T follicular helper cell (primary cell): ENCODE data around the gene CREBL2.

ENCODE experiments used
- DNase-seq: peaks from one replicate; pipeline ENCODE4 v3.0.0-alpha.2; 2020; ENCODE audit warnings: low read depth

The CREBL2 gene

DNA sequence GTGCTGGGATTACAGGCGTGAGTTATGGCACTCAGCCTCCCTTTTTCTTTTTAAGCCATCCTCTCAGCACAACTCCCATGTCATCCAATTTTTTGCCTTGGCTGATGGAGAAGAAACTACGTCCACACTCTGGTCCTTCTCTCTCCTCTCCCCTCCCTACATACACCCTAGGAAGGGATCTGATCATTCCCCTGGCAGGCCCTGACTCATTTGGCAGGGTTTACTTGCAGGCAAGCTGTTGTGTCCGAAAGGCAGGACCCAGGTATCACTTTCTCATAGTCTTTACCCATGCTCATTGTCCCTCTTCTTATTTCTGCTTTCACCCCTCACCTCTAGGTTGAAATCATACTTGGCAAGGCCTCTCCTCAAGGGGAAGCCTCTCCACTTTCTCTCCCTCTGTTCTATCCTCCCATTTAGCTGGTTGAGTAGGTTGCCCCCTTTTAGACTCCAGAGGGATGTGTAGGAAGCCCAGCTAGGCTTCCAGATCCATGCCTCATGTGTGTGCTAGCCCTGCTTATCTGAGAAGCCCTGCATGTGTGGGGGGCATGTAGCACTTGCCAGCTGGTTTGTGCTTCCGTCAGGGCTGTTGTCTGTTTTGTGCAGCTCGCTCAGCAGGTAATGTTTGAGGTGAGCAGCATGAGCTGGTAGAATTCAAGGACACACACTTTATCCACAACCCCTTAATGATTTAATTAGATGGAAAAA lies 69.5 kb downstream of the CREBL2 start:
- no peak for DNase-seq

DNA sequence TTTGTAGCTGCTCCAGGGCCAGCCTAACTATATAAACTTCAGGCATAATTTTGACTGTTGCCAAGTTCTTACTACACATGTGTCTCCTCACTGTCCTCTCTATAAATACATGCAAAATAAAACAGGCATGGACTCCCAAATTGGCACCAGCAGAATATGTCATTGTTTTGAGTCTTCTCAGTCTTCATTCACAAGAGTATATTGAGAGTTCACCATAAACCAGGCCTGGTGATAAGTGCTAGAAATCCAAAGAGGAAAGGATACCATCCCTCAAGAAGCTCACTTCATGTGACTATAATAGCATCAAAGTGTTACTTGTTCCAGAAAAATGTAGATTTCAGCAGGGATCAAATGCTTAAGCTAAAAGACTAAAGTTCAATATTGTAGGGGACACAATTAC lies 70.6 kb downstream of the CREBL2 start:
- no peak for DNase-seq

DNA sequence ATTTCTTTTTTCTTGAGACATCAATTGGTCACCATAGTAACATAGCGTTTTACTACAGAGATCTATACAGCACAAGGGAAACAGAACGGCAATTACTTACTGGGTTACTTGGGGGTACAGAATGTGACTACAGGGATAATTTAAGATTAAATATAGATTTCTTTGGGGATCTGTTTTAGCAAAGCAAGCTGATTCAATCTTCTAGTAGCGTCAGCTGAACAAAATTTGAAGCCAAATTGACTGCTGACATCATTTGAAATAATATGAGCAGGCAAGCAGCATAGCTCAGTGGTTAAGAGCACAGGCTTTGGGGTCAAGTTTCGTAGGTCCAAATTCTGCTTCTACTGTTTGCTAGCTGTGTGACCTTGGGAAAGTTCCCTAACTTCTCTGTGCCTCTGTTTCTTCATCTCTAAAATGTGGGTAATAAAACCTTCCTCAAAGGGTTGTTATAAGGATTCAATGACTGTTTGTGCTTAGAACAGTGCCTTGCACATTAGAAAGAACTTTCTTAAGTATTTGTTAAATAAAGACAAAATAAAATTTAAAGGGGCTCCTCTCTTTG lies 71.5 kb downstream of the CREBL2 start:
- DNase-seq = no peak

DNA sequence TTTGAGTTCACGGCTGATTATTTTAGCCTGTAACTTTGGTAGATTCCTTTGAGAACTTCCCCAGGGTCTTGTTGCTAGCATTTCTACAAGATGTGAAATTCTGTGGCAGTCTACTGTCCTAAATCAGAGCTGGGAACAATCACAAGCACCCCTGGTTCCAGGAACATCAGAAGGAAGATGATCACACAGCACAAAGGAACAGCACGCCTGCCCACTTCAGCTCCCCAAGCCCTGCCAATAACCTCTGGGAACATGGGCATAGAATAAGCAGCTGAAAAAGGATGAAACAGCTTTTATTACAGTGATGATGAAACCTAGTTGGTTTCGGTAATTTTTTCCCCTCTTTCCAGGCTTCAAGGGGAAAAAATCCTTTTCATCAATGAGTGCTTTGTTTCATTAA lies 72.0 kb downstream of the CREBL2 start:
- DNase-seq = no peak

GRCh38 chr12:12684375-12685106 lies 72.9 kb downstream of the CREBL2 start:
- DNase-seq = no peak

DNA sequence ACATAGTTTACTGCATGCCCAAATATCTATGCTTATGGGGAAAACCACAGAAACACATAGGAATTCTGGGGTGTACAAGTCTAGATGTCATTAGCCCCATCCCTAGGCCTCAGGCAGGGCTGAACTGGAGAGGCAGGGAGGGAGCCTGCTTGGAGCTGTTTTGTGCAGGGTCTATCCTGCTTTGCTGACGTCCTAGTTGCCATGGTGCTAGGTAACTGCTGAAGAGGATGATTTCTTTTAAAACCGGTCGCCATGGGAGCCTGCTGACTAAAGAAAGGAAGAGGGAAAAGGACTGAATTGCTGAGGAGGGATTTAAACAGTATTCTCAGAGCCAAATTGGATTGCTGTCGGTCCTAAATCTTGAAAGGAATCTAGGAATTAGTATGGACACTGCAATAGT lies 73.6 kb downstream of the CREBL2 start:
- no peak for DNase-seq

DNA sequence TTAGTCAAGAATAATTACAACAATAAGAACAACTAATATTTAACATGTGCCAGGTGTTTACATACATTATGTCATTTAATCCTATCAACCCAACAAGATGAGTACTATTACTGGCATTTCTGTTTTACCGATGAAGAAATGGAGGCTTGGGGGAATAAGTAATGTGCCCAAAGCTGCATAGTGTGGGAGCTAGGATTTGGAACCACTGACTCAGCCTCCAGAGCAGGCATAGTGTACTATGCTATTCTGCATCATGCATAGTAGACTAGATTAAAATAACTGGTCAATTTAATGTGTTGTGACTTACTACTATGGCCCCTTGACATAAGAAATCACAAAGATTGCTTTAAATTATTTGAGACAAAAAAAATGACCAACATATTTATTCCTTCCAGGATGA lies 74.8 kb downstream of the CREBL2 start:
- DNase-seq = no peak

DNA sequence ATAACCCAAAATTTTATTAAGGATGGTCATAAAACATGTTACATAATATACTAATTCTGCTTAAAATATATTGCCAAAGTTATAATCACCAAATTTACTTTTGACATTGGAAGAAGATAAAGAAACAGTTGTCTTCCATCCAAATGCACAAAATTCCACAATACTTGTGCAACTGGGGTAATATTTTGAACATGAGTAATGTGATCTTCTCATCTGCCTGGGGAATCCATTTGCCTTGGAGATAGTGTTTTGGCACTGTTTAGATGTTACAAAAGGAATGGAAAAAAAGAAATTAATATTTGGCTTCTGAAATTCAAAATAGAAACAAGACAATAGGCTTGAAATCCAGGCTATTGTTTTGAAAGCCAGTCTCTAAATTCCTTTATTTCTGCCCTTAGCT lies 75.2 kb downstream of the CREBL2 start:
- no peak for DNase-seq

DNA sequence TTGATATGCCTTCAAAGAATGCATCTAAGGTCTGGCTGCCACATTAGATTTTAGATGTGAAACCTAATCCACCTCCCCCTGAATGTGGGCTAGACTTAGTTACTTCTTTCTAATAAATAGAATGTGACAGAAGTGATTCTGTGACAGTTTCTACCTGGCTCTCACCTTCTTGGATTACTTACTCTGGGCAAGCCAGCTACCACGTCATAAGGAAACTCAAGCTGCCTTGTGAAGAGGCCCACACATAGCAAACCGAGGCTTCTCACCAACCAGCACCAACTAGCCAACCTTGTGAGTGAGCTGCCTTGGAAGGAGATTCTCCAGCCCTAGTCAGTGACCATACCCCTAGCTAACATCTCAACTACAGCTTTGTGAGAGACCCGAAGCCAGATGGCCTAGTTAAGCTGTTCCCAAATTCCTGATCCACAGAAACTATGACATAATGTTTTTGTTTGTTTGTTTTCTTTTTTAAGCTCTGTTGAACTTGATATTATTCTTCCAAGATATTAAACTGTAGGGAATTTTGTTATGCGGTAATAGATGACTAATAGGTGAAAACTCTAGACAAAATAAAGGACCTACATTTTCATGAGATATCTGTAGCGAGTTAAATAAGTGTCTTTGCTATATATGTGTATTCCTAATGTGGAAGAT lies 78.1 kb downstream of the CREBL2 start:
- no peak for DNase-seq

GRCh38 chr12:12691549-12691948 lies 79.9 kb downstream of the CREBL2 start:
- DNase-seq = no peak

GRCh38 chr12:12693111-12693671 lies 81.5 kb downstream of the CREBL2 start:
- DNase-seq = no peak
